NOMO-1 (cell line): ENCODE data around the gene SGCD.

Source experiments
- DNase-seq, 2 experiments: peaks; one replicate each; lab custom pipeline; 2025; ENCODE audit not compliant: unreplicated experiment in 2 of 2; lab: John Stamatoyannopoulos, UW

The SGCD gene

DNA sequence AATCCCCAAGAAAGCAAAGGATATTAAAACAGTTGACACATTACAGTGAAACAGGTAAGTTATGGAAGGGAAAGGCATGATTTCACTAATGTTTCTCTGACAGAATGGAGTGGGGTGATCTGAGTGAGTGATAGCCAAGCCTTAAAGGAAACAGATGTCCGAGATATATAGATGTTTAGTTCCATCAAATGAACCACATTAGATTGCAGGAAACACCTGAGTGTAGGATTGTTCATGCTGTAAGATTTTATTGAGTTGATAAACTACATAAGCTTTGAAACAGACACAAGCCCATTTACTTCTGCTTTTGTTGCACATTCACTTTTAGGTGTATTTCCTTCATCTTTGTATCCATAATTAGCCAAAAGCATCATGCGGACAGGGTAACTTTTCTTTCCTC, 356.0 kb downstream of the SGCD start:
- no peak for DNase-seq

DNA sequence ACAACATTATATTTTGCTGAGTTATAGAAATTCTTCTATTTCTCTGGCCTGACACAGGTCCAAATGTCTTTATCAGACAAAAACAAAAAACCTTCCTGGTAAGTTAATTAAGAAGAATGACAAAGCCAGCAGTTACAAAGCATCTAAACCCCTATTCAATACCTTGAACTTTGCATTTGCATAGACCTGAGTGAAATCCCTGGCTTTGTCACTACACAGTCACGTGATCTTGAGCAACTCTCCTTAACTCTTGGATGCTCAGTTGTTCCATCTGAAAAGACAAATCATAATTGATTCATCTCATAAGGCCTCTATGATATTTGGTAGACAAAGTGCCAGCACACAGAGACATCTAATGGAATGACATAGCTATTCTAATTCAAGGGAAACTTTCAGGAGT, 356.5 kb downstream of the SGCD start:
- no peak for DNase-seq

DNA sequence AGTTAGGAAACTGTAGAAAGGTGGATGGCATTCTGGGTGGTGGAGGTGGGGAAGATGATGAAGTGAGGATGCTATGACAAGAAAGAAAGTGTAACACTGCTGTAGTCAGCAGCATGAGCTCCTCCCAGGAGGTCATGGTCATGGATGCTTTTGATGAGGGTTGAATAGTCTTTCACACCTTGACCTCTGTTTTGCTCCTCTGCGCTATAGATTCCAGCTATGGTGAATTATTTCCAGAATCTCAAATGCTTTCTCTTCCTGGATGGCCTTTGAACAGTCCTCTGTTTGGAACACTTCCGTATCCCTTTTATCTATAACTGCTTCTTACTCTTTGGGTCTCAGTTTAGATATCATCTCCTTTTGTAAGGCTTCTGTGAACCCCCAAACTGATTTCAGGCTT, 357.3 kb downstream of the SGCD start:
- DNase-seq = no peak

- no peak for DNase-seq
These were observed 358.5 kb downstream of the SGCD start for GRCh38 chr5:156685481-156685880.

GRCh38 chr5:156686380-156686779, 359.4 kb downstream of the SGCD start:
- no peak for DNase-seq

- DNase-seq = no peak
These were observed 359.8 kb downstream of the SGCD start for GRCh38 chr5:156686796-156687195.

- DNase-seq = no peak
These were observed 360.6 kb downstream of the SGCD start for GRCh38 chr5:156687514-156687913.

GRCh38 chr5:156691572-156691971, 364.6 kb downstream of the SGCD start:
- DNase-seq = no peak

DNA sequence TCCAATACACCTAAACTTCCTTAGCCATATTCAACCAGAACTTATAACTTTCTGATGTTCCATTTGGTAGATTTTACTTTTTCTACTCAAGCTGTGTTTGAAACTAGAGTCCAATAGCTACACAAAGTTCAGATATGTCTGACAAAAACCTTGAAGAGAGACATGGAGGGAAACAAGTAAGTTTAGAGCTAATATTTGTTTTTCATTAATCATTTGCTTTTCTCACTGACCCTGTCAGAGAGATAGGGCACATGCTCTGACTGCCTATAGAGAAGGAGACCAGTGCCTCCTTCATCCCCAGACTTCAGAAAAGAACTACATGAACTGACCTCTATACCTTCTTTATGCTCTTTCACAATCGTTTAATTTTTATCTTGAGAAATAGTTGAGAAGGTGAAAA, 366.1 kb downstream of the SGCD start:
- DNase-seq = no peak

- DNase-seq = no peak
These were observed 367.6 kb downstream of the SGCD start for GRCh38 chr5:156694598-156694997.

DNA sequence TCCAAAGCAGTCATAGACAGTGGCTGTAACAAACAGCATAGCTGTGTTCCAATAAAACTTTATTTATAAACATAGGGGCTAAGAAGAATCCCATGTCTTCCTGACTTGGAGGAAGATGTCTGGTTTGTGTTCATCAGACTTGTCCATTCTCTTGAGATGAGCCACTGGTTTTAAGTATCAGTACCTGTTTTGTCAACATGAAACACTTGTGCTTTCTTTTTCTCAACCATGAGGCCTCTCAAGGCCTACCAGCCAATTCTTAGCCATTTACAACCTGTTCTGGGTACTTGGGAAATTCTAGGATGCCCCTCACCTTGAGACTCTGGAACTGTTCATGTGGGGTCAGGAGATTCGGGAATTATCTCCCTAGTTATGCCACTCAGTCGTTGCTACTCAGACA, 368.8 kb downstream of the SGCD start:
- DNase-seq = no peak

DNA sequence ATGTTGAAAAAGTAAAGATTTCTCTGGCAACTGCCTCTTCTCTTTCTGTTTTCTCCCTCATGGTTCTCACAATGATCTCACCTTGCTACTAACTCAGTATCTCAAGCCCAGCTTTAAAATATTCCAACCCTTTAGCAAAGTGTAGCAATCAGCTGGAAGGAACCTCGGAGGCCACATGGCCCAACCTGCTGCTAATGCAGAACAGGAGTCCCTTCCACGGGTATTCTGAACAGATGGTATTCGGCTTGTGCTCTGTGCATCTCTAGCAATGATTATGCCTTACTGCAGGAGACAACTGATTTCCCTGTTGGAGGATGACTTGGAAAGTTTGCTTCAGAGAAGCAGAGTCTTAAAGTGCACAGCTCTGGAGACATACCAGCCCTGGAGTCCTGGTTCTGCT, 371.4 kb downstream of the SGCD start:
- DNase-seq = no peak

- DNase-seq = no peak
These were observed 372.2 kb downstream of the SGCD start for GRCh38 chr5:156699147-156699546.

- DNase-seq = no peak
These were observed 377.2 kb downstream of the SGCD start for GRCh38 chr5:156704139-156704538.

- DNase-seq = no peak
These were observed 379.7 kb downstream of the SGCD start for GRCh38 chr5:156706631-156707030.

GRCh38 chr5:156707750-156708149, 380.8 kb downstream of the SGCD start:
- DNase-seq = no peak

DNA sequence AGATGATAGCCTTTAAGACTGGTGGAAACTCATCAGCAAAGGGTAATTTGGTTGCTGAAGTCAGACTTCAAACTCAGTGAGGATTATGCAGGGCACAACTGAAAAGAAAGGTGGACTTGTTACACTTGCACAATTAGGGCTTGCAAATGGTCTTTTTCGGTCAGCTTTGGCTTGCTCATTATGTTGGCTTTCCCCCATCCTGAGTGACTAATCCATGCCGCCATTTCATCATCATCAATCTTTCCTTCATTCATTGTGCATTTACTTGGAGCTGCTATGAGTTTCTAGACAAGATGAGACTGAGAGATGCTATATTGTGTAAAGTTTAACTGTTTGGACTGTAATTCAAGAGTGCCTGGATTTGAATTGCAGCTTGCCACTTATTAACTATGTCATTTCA, 388.3 kb downstream of the SGCD start:
- no peak for DNase-seq

- no peak for DNase-seq
These were observed 389.8 kb downstream of the SGCD start for GRCh38 chr5:156716591-156717380.

DNA sequence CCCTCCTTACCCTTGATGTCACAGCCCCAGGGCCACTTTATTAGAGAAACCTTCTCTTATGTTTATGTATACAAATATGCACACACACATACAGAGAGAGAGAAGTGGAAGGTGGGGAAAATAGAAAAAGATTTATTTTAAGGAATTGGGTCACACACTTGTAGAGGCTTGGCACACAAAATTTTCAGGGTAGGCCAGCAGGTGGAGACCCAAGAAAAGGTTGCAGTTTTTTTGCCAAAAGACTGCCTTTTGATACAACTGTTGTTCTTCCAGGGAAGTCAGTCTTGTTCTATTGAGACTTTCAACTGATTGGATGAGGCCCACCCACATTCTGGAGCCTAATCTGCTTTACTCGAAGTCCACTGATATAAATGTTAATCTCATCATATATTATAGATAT, 392.0 kb downstream of the SGCD start:
- no peak for DNase-seq

DNA sequence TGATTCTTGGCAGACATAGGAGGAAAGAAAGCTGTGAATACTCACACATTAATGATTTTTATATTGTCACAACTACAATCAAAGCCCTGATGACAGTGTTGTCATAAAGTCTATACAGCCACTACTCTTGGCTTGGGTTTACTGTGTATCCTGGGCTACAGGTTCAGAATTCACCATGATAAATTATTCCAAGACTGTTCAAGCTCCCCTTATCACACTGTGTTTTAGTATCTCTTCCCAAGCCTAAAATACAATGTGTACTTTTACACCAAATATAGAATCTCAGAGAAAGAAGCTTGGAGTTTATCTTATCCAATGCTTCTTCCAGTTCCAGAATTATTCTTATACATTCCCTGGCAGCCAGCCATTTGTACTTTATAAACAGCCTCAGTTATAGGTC, 395.4 kb downstream of the SGCD start:
- DNase-seq = no peak

DNA sequence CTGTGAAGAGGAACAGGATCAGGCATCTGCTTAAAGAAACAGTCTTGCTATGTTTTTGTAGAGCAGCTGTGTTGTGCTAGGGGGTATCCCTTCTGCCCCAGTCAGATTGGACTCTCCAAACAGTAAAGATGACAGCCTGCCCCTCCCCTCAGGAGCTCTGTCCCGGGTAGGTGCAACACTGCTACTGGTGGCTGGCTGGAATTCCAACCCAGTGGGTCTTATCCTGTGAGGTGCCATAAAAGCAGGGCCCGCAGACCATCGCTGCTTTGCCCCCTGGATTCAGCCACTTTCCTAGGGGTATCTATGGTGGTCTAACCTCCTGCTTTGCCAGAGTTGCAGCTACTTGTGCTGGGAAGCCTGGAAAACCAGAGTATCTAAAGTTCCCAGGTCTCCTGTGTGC, 408.5 kb downstream of the SGCD start:
- no peak for DNase-seq

GRCh38 chr5:156741516-156741915, 414.6 kb downstream of the SGCD start:
- DNase-seq = no peak

DNA sequence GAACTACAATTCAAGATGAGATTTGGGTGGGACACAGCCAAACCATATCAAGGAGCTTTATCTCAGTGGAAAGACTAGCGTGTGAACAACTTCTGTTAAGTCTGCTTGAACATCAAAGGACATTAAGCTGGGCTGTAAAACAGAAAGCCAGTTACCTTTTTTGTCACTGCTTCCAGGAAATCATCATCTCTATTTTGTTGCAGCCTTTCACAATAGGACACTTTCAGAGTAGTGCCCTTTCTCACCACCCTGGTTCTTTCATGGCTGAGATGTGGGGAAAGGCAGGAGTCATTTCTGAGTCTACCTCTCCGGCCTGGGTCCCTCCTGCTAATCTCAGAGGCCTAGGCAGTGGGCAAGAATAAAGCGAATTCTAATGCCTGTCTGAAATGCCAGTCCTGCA, 426.9 kb downstream of the SGCD start:
- DNase-seq = no peak
